Brain microvascular endothelial cell (primary cell): ENCODE data around the gene IPO13.

ENCODE experiments used
- DNase-seq: peaks from one replicate; pipeline ENCODE4 v3.0.0-alpha.2; 2020
- H3K27ac ChIP-seq: fragments of 250-450 bp; sonication (Bioruptor Pico); 2 replicates; pipeline ENCODE4 v1.5.1; 2020; ENCODE audit warnings: mild to moderate bottlenecking, moderate library complexity
- H3K27me3 ChIP-seq: fragments of 250-450 bp; sonication (Bioruptor Pico); replicated peaks from 2 replicates; pipeline ENCODE4 v1.5.1; 2020; ENCODE audit warnings: mild to moderate bottlenecking
- H3K36me3 ChIP-seq: fragments of 250-450 bp; sonication (Bioruptor Pico); replicated peaks from 2 replicates; pipeline ENCODE4 v1.5.1; 2020; ENCODE audit warnings: mild to moderate bottlenecking
- H3K4me3 ChIP-seq: 2 replicates; pipeline ENCODE4 v1.5.1; 2011; ENCODE audit warnings: low read depth, mild to moderate bottlenecking, control low read depth, low read length, moderate library complexity
- CTCF ChIP-seq: IDR thresholded peaks from 2 replicates; pipeline ENCODE4 v1.5.1; 2011; ENCODE audit warnings: low read depth, mild to moderate bottlenecking, moderate library complexity, low read length, control low read depth, inconsistent platforms; ENCODE audit errors: missing control alignments
- in situ Hi-C: cut with HindIII; loops from 2 replicates; pipeline ENCODE4 v1.10.0; 2017; ENCODE audit warnings: low sequenced_read_pairs, low pct_ligation_motif_present

Gene IPO13

GRCh38 chr1:44016890-44017400, 70.2 kb downstream of the IPO13 start:
- H3K4me3 ChIP-seq: no peak overlapping the region
- no peak overlapping the region for H3K27ac ChIP-seq
- in situ Hi-C loops: no loop called here
- TF ChIP-seq CTCF: no peak
- H3K27me3 ChIP-seq: no peaks in the 10 kb centered on the region
- DNase-seq: no peak
- H3K36me3 ChIP-seq: no peaks in the 10 kb centered on the region
